GM10847 (cell line): ENCODE data around the gene SFRP2.

Experiments
- POLR2A ChIP-seq: IDR thresholded peaks from 2 replicates; pipeline ENCODE4 v1.6.1; 2011; ENCODE audit not compliant: insufficient read length; ENCODE audit errors: extremely low read depth

The SFRP2 gene

DNA sequence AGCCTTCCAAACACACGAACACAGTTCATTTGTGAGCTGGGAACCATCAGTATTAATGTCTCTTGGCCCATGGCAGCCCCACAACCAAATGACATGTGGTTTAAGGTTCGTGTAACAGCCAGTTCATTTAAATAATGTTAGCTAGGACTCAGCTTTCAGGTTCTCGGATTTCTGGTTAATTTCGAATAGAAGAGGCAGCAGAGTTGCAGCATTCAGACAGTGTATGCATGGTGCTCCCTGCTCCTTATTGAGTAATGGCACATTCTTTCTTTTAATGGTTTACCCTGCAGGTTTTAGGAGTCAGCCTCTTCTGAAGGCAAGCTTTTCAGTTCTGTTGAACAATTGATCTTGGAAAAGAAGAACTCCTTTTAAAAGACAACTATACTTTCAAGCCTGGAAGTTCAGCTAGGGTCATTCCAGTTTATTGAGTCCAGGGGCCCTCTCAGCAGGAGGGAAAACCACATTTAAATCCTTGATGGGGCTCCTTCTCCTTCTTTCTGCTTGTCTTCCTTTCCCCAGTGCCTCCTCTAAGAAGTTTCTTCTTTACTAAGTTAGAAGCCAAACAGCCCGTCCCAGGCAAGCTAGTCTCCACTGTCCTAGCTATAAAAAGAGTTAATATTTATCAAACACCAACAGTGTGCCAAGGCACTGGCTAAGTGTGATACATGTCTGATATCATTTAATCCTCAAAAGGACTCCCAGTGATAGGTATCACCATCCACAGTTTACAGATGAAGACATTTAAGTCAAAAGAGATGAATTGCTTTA lies 24.1 kb downstream of the SFRP2 start:
- no peak for TF ChIP-seq POLR2A

DNA sequence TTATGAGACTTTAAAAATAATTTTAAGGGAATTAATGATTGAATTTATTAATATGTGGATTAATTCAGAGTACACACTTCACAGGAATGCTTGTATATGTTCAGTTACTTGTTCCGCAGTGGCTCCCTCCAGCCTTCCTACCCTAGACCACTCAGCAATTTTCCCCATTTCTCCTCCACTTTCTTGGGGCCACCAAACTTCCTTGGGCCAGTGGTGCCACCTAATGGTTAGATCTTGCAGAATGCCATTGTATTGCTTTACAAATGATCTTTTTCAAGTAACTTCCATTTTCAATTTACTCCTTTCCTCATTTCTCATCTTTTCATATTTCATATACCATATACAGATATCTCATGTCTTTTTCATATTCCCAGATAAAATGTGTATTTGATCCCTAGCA lies 25.5 kb downstream of the SFRP2 start:
- TF ChIP-seq POLR2A, result no peak

DNA sequence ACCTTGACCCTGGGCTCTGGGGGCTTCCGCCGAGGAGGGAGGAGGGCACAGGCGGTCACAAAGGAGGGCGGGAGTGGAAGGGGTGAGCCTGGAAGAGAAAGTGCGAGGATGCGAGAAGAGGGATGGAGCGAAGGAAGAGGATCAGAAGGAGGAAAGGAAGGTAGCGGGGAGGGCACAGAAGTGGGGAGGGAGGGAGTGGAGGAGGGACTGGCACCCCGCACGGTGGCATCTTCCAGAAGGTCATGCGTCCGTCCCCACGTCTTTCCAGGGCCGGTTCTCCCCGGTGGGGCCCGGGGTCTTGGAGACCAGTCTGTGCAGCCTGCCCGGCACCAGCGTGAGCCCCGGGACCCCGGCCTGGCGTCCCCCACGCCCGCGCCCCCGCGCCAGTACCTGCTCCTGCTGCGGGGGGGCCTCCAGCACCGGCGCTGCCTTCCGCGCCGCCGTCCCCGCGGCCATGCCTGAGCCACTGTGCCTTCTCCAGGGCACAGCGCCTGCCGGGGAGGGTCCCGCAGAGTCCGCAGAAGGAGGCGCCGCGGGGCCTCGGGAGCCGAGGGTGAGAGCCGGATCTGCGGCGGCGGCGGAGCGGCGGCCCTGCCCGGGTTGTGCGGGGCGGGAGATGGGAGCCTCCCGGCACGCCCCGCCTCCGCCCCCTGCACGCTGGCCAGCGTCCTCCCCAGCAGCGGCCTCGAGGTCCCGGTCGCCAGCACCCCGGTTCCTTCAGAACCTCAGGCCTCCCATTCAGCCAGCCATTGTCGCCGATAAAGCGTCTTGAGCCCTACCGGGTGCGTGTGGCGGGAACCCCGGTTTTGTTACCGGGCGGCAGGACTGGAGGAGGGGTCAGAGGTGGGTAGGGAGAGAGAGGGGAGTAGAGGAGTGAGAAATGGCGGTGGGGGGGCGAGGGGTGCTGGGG lies 29.2 kb downstream of the SFRP2 start, which contains the start of gene RNF175:
TSS of gene RNF175 (minus strand) at position 618 of the 910 bp plus-strand sequence. CDS start at position 456, 162 bp downstream.
- no peak for TF ChIP-seq POLR2A

- TF ChIP-seq POLR2A, result no peak
Measured at GRCh38 chr4:153758688-153759406, 30.0 kb downstream of the SFRP2 start.

DNA sequence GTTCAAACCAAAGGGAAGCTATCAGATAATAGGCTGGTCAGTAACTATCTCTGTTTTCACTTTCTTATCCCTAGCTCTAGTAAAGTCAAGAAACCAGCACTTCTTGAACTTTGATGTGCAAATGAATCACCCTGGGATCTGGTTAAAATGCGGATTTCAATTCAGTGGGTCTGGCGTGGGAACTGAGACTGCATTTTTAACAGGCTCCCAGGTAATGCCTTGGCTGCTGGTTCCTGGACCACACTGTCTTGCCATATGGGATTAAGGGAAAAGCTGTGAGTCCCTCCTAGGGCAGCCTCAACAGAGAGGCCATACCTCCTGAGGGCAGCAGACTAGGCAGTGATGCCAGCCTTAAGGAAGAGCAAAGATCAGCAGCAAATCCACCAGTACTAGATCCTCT lies 30.7 kb downstream of the SFRP2 start:
- no peak for TF ChIP-seq POLR2A

GRCh38 chr4:153757407-153757806 lies 31.5 kb downstream of the SFRP2 start:
- TF ChIP-seq POLR2A, result no peak

- no peak for TF ChIP-seq POLR2A
Measured at GRCh38 chr4:153755186-153755585, 33.7 kb downstream of the SFRP2 start.

- no peak for TF ChIP-seq POLR2A
Measured at GRCh38 chr4:153750197-153750817, 38.6 kb downstream of the SFRP2 start.

GRCh38 chr4:153748378-153748777 lies 40.5 kb downstream of the SFRP2 start:
- no peak for TF ChIP-seq POLR2A

DNA sequence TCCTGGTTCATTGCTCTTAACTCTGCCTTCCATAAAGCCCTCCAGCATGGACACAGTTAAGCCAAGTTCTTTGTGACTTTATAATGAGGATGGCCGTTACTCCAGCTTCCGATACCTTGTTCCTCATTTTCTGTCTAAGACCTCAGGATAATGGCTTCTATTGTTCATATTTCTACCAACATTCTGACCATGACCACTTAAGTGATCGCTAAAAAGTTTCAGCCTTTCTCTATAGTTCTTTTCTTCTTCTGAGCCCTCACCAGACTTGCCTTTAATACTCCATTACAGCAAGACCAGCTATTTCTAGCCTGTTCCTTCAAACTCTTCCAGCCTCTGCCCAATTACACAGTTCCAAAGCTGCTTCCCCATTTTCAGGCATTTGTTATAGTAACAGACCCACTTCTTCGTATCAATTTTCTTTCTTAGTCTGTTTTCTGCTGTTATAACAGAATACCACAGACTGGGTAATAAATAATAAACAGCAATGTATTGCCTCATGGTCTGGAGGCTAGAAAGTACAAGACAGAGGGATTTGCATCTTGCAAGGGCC lies 41.4 kb downstream of the SFRP2 start:
- TF ChIP-seq POLR2A, result no peak

- TF ChIP-seq POLR2A, result no peak
Measured at GRCh38 chr4:153745651-153746050, 43.2 kb downstream of the SFRP2 start.

GRCh38 chr4:153741541-153741940 lies 47.3 kb downstream of the SFRP2 start:
- TF ChIP-seq POLR2A, result no peak

DNA sequence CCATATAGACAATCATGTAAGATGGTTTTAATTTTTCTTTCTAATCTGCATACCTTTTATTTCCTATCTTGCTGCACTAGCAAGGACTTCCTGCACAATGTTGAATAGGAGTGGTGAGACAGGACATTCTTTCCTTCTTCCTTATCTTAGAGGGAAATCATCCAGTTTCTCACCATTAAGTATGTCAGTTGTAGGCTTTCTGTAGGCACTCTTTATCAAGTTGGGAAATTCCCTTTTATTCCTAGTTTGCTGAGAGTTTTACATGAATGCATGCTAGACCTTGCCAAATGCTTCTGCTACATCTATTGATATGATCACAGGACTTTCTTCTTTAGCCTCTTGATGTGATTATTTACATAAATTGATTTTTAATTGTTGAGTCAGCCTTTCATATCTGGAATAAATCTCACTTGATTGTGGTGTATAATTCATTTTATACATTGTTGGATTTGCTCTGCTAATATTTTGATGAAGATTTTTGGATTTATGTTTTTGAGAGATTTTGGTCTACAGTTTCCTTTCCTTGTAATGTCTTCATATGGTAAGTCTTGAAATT lies 52.9 kb downstream of the SFRP2 start:
- no peak for TF ChIP-seq POLR2A

- TF ChIP-seq POLR2A, result no peak
Measured at GRCh38 chr4:153733751-153734448, 55.0 kb downstream of the SFRP2 start.
